Inflammatory macrophage treated with lipopolysaccharide for 4 hours (primary cell): ENCODE measurements around the gene GNLY.
A peak's percentile ranks its signal among the peaks of the same experiment; 100 is the strongest.
"Not testable (repeated sequence)": the region's sequence is repeated elsewhere in the genome, so short reads cannot be mapped to it uniquely, and the experiment has no call there.

Experiments used
- DNase-seq: peaks from one replicate; pipeline ENCODE4 v3.0.0-alpha.2; 2020

GNLY gene

DNA sequence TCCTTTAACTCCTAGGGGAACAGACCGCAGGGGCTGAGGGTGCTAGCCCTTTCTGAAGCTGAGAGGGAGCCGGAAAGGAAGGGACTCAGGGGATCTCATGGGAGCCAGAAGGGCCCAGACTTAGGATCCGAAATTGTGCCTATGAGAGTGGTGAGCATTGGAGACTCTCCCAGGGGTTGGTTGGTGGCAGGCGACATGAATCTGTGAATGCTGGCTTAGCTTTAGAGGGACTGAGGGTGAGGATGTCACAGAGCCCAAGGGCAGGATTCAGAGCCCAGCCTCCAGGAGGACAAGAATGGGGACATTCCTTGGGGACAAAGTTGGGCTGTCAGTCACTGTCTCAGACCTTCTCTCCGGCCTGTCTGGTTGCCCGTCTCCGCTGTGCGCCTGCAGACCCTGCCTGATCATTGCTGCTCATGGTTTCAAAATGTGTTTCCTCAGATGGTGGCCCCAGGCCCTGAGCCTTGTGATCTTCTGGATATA lies 17.5 kb downstream of the GNLY start:
- DNase-seq: no peak

- peak; percentile 79 for DNase-seq
Observed at GRCh38 chr2:85712336-85712735, 18.2 kb downstream of the GNLY start.

GRCh38 chr2:85712849-85713612 lies 18.9 kb downstream of the GNLY start:
- peak; percentile 72 for DNase-seq

DNA sequence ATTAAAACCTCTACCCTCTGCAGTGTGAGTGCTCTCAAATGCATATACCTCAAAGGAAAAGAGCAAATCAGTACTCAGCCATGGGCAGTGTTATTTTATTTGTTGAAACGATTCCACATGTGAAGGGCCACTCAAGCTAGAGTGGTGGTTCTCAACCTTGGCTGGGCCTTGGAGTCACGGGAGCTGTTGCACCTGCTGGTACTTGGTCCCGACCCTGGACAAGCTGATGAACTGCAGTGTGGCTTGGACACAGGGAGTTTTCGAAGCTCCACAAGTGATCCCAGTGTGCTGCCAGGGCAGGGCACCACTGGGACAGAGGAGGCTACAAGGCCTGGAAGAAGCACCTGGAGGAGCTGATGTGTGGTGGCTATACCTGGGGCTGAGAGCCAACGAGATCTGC lies 19.7 kb downstream of the GNLY start:
- no peak for DNase-seq

- not testable (repeated sequence) for DNase-seq
Observed at GRCh38 chr2:85714421-85714820, 20.3 kb downstream of the GNLY start.

DNA sequence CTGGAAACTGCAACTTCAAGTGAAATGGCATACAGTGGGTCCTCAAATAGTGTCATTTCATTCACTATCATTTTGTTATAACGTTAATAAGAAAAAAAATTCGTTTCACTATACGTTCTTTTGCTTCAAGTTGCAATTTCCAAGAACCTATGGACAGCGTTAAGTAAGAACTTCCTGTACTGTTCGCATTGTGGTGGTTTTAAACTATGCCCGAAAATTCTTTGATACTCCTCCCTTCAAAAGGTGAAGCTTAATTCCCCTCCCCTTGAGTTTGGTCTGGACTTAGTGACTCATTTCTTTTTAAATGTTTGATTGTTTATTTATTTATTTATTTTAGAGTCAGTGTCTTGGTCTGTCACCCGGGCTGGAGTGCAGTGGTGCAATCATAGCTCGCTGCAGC lies 20.7 kb downstream of the GNLY start:
- DNase-seq: no peak

- DNase-seq: peak; percentile 46
Observed at GRCh38 chr2:85716346-85716914, 22.3 kb downstream of the GNLY start.

DNA sequence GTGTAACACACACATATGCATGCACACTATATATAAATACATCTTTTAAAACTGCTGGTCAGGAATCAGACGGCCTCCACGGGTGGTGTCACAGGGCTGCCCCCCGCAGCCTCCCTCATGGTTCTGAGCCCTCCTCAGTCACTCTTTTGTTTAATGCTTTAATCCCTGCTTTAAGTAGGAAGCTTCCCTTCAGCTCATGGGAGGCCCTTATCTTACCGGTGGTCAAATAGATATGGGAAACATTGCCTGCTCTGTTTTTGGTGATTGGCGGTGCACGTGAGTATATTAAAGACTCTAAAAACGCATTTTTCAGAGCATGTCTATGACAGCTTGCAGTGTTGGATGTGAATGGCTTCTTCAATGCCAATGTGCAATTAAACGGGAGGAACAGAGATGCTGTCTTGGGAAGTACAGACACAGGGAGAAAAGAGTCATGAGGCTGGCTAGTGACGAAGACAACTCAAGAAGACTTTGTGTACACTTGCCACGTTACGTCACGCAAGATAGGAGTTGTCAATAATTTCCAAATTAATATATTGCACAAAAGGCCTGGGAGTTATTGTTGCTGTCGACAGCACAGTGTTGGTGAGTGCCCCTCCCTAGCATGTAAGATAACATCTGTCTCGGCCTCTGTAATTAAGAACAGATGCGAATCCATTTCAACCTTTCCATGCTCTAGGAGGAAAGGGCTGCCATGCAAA lies 23.3 kb downstream of the GNLY start:
- DNase-seq: no peak

DNA sequence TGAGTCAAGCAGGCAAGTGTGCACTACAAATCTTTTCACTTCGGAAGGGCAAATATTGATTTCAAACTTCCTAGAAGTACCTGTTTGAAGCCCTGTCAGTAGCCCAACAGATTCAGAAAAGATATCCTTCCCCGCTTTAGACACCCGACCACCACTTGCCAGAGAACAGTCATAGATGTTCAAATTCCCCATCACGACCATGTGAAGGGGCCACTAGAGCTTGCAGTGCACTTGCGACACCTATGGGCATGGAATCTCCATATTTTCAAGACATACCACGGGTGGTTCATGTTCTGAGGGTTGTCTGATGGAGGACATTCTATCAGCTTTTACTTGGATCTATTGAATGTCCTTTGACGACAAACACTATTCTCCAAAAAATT lies 23.8 kb downstream of the GNLY start:
- DNase-seq: peak; percentile 46

DNA sequence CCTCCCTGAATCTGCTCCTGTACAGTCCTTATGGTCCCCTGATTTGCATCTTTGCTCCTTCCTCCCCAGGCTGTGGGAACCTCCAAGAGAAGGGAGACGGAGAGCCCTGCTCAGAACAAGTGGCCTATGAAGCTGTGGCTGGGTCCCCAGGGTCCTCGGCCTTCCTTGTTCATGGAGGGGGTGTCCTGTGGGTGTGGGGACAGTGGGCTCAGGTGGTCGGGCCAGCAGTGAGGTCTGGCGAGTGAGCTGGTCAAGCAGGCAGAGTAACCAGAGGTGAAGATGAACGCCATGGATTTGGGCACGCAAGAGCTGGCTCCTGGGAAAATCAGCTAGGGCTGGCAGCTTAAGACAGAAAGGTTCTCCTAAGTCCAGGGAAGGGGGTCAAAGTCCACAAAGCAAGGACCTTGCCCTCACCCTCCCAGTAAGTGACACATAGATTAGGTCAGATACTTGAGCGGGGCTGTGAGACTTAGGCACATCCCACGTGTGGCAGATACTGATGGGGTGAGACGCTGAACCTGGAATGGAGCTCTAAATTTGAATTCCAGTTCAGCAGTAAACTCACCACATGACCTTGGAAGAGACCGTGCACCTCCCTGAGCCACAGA lies 24.8 kb downstream of the GNLY start:
- no peak for DNase-seq

GRCh38 chr2:85719609-85720240 lies 25.6 kb downstream of the GNLY start:
- no peak for DNase-seq

DNA sequence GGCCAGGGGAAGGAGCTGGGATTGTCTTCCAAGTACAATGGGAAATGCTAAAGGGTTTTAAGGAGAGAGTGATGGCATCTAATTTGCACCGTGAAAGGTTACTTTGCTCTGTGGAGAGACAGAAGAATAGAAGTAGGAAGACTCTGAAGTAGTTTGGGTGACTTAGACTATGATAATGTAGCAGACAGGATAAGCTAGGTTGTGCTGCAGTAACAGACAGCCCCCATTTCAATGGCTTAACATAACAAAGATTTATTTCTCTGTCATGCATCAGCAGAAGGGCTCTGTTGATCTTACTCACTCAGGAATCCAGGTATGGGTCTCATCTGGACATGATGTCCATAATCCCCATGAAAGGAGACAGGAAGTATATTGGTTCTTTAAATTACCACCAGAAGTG lies 26.4 kb downstream of the GNLY start:
- no peak for DNase-seq

DNA sequence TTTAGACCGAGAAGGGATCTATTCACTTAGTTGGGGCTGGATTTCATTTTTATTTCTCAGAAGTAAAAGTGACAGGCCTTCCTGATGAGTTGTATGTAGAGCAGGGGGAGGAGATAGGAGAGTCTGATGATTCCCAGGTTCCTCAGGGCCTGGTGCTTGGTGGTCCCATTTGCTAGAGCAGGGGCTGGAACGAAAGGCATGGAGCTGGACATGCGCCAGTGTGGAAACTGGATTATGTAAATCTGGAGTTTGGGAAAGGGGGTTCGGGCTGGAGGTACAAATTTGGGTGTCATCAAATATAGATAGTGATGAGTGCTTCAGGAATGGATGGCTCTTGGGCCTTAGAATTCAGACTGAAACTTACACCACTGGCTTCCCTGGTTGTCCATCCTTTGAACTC lies 27.5 kb downstream of the GNLY start:
- no peak for DNase-seq

GRCh38 chr2:85722519-85722918 lies 28.4 kb downstream of the GNLY start:
- no peak for DNase-seq

DNA sequence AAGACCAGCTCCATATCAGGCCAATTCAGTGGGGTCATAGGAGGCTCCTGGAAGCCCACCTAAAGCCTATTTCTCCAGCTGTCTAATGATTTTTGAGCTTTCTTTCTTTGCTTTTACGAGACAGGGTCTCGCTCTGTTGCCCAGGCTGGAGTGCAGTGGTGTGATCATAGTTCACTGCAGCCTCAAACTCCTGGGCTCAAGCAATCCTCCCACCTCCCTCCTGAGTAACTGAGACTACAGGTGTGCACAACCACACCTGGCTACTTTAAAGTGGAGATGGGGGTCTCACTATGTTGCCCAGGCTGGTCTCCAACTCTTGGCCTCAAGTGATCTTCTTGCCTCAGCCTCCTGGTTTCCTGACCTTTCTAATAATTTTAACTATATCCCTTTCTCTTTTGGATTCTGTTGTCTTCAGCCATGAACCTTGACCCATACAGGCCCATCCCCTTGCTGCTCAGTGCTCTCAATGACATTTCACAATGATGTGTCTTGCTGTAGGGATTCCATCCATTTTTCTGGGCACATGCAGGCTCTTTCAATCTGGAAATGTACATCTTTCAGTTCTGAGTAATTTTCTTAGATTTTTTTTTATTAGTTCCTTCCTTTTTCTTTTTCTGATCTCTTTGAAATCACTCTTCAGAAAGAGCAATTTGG lies 29.7 kb downstream of the GNLY start:
- peak; percentile 59 for DNase-seq

DNA sequence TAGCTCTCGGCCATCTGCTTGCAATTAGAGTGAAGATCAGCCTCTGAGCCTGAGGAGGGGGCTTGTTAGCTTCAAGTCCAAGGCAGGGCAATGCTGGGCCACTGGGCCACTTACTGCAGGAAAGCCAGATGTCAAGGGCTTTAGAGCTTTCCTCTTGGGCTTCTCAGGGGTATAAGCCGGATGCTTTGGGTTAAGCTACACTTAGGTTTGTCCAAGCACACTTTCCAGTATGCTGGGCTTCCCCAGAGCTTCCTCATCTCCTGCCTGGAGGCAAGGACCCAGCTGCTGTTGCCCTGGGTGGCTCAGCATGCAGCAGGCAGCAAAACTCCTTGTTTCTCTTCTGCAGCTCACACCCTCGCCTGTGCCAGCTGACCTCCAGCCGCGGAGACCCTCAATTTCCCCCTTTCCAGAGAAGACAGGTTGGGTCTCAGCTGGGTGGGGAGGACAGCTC lies 30.6 kb downstream of the GNLY start:
- no peak for DNase-seq

DNA sequence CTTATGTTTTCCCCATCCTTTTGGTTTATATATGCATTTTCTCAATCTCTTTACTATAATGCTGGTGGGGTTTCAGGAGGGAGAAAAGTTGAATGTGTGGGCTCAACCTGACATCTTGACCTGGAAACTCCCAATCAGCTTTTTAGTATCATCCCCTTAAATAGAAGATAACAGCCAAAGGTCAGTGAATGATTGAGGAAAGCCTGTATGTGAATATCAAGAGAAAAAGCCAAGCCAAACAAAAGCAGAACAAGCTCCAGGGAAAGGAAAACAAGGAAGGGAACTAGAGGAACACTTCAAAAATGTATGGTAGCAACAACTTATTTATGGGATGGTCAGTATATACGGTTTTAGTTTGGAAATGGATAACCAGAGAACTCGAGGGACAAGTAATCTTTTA lies 31.3 kb downstream of the GNLY start:
- DNase-seq: no peak

DNA sequence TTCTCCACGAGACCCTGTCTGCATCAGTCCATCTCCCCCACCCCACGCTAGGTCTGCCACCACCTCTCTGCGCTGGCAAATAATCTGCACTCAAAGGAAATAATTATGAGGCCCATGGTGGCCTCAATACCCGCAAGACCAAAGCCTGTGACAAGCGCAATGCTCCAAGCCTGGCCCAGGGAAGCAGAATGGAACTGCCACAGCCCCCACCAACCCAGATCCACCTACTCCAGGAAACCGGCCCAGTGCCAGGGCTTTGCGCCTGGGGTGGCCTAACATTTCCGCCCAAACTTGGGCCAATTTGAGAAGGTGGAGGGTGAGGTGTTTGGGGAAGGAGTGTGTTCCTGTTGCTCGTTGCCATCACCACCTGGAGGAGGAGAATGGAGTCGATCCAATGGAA lies 33.6 kb downstream of the GNLY start:
- no peak for DNase-seq

DNA sequence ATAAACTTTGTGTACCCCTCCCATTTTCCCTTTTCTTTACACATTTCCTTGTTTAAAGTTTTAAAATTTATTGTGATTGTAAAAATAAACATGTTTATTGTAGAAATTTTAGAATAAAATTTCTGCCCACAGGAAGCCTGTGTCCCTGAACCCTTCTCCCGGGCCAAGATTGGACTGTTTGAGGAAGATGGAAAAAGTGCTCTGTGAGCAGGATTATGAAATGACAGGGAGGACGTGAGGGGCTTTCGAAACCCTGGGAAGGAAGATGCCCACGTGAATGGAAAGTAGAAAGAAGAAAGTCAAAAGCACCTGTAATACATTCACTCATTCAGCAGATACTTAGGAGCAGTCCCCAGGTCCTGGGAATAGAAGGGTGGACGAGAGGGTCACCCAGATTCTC lies 34.2 kb downstream of the GNLY start:
- DNase-seq: no peak

DNA sequence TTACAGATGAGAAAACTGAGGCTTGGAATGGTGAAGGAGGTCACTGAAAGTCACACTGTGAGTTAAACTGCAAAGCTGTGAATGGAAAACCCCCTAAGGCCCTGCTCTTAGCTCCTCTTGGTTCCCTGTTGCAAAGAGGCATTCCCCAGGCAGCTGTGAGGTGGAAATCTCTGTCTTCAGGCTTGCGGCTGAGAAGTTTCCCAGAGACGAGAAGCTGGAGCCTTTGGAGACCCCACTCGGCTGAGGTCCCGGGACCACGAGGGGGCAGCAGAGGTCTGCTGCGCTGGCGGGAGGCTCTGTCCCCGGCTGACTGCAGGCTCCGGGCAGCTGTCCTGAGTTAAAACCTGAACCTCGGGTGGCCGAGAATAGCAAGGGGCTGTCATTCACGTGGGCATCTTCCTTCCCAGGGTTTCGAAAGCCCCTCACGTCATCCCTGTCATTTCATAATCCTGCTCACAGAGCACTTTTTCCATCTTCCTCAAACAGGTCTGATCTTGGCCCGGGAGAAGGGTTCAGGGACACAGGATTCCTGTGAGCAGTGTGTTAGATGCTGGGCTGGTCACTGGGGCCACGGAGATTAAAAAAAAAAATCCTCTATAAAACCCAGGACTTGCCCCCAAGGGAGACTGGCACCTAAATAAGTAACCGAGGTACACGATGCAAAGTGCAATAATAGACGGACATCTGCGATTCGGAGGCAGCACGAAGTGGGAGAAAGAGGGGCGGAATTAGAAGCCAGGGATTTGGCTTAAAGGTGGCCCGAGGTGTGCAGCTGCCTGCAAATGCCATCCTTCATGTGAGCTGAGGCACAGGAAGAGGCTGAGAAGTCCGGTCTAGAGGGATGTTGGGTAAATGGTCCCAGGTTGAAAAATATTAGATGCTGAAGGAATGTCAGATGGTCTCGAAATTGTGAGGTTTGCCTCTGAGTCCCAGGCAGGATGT lies 35.0 kb downstream of the GNLY start:
- DNase-seq: peak; percentile 81

DNA sequence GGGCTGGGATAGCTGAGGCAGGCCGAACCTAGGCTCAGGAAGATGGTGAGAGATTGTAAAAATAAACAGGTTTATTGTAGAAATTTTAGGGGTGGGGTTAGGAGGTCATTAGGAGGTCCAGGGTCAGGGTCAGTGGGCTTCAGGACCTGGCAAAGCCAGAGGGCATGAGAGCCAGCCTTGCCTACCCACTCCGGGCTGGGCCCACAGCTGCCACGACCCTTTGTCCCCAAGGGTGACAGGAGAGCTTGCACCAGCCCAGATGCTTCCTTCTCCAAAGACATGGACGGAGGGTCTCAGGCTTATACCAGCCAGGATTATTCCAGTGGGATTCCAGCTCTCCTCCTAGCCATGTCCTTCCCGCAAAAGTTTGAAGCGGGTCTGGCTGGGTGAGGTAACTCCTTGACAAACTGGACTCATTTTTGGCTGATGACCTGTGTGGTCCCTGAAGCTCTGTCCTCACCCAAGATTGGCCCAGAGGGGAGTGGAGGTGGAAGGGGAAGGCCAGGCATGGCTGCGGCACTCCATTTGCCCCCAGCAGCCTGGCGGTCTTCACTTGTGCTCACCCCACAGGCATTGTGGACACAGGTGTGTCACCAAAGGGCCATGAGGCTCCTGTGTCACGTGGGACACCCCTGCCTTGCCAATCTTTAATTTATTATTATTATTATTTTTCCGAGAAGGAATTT lies 35.8 kb downstream of the GNLY start:
- no peak for DNase-seq
